ENCODE data around the gene MTCH1. TPM values are rescaled to one million over a fixed set of nuclear protein-coding genes. Genes with fewer than 3 reads are reported as not detected.

The MTCH1 gene
- total RNA-seq, 1 experiment from 2014 or later: 292 TPM

DNA sequence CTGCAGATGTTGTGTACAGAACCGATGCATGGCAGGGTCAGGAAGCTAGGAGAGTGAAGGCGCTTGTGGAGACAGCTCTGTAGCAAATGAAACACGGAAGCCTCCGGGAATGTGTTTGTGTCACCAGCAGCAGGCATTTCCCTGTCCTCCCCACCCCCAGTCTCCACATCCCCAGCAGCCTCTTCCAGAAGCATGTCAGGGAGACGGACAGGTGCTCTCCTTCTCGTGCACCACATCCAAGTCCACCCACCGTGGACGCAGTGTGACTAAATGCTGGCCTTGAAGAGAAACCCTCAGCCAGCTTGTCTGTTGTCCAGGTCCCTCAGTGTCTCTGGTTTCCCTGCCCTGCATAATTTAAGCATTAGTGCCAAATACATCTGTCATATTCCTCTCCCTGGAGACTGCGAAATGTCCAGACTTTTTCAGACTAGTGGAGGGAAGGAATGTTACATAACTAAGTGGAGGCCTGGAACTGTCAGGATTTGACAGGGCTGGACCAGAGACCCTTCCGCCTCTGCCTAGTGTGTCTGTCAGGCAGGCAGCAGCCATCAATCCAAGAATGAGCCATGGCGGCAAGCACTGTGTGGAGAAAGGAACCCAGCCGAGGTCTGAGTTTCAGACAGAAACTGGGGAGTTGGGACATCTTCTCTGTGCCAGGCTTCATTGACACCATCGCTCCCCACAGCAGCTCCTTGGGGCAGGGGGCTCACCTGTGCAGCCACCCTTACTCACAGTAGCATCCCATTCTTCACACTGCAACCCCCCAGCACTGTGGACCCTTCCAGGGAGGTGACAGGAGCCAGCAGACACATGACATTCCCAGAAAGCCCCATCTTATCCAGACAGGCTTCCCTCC lies 58.1 kb downstream of the MTCH1 start:
- DNase-seq (ENCODE audit: low read depth): no peak

DNA sequence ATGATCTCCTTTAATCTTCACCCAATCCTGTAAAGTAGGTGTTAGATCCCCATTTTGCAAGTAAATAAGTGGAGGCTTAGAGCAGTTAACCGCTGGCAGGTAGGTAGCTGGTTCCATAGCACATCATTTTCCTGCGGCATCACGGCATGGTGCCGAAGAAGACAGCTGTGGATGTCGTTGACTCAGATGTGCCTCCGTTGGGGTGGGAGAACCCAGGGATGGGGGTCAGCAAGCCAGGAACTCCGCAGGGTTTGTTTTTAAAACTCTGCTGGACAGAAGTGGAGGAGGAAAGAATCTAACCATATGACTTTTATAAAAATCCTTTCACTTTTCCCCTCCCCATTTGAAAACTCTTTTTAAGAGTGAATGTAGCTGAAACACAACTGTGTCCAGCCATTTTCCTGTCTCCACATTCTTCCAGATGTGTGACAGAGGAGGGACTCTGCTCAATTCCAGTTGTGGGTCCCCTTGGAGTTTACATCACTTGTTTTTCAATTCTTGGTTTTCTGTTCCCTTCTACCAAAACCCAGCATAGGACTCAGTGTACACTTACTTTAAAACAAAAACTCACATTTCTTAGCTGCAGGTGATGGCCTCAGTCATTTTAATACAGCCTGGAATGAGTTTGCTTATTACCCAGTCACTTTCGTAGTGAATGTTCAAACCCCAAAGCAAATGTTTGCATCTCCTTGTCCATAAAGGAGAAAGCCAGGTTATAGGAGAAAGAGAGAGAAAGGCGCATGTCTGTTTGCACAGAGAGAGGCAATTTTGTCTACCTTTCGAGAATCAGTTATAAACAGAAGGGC lies 59.1 kb downstream of the MTCH1 start:
- DNase-seq (ENCODE audit: low read depth): no peak

DNA sequence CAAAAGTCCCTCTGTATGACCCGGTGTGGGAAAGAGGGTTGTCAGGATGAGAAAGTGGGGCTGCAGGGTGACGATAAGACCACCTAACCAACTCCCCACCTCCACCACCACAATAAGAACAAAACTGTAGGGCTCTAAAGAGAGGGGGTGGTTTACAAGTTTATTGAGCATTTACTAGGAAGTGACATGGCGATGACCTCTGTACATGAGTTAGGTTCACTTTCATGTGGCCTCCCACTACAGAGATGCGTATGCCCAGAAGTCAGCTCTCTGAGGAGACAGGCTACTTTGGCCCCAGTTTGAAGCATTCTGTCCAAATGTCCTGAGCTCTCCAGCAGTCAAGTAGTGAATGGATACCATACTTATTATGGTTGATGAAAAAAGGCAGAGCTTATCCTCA lies 60.2 kb downstream of the MTCH1 start:
- no peak for DNase-seq (ENCODE audit: low read depth)

DNA sequence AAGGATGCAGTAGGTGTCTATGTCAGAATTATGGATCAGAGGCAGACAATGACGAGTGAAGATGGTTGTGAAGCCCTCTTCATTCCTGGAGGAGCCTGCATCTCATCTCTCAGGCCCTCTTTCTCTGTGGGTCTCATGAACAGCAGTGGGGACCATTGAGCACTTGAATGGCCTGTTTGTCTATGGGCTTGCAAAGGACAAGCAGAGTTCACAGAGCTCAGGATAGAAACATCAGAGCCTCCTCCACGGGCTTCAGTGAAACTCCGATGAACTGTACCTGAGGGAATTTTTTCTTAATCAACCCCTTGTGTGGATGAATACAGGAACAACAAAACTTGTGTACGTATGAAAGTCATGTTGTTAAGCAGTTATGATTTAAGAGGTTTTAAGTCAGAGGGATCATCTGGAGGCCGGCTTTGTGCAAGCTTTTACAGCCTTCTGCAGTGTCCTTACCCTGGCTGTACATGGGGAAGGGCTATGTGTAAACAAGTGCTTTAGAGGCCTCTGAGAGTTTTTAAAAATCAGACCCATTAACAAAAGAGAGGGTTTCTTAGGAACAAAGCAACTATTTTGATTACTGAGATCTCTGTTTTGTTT lies 61.1 kb downstream of the MTCH1 start:
- DNase-seq (ENCODE audit: low read depth): no peak

DNA sequence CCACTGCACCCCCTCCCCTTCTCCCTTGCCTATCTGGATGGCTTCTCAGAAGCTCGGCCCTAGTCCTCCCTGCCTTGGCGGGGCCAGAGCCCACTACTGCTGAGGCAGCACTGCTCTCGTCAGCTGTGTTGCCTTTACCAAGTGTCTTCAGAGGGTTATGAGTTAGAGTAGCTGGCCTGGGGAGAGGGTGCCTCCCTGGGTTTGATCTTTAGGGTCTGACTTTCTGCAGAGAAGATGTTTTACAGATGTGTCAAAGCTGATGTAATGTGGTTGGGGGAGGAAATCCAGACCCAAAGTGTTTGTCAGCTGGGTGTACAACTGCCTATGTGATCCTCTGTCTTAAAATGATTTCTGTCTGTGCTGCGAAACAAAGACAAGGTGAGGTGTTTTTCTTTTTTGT lies 61.9 kb downstream of the MTCH1 start:
- DNase-seq (ENCODE audit: low read depth): no peak

DNA sequence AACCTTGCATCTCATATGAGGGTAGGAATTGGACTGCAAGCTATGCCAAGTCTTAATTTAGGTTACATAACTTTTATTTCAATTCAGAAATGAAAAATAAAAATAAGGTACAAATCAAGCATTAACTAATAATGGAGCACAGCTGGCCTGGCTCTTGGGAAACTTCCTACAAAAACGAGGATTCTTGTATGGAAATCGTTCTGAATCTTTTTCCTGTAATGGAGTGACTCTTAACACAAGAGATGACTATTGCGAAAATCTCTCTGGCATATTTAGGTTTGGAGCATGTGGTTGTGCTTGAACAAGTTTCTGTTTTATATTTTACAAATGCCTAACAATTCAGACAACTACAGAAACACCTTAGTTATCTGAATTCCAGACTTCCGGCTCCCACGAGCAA lies 65.5 kb downstream of the MTCH1 start:
- DNase-seq (ENCODE audit: low read depth): no peak

DNA sequence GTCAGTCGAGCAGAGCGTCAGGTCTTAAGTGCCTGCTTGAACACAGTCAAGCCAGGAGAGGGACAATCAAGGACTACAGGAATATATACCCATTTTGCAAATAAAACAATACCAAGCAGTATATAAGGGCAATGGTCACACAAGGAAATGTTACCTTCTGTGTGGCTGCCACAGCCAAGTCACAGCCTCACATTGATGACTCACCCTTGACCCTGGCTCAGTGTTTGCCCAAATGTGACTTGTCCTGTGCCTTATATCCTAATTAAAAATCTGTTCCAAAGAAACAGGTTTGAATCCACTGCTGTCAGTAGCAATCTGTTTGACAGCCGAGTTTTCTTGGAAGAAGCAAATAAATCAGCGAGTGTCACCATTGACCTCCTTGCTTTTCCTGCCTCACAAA lies 65.9 kb downstream of the MTCH1 start:
- DNase-seq (ENCODE audit: low read depth): no peak

Other genes starting within 250 kb of the MTCH1 start
- gene CPNE5, start 146.8 kb downstream of the MTCH1 start, total RNA-seq (2014; rRNA removed; shearing (Covaris generic)): 0.63 TPM in 1 of 2 replicates, not detected in the other
- gene PPIL1, start 111.4 kb downstream of the MTCH1 start, total RNA-seq (2014; rRNA removed; shearing (Covaris generic)): 88.3 and 108 TPM in 2 replicates
- 38.7 and 48.3 TPM in 2 replicates for gene C6orf89, start 100.2 kb downstream of the MTCH1 start, total RNA-seq (2014; rRNA removed; shearing (Covaris generic))
- 0.06 TPM in 1 of 2 replicates, not detected in the other for gene PI16, start 31.5 kb downstream of the MTCH1 start, total RNA-seq (2014; rRNA removed; shearing (Covaris generic))
- gene FGD2, start 19.5 kb upstream of the MTCH1 start, total RNA-seq (2014; rRNA removed; shearing (Covaris generic)): not detected in 2 replicates
- gene PIM1, start 184.0 kb upstream of the MTCH1 start, total RNA-seq (2014; rRNA removed; shearing (Covaris generic)): 33.3 and 45.3 TPM in 2 replicates

Data from Daoy (cell line).